ENCODE data around the gene PDE4D.

- no peak for TF ChIP-seq EED (IDR thresholded peaks at IDR 0.05; ENCODE audit: low read depth)
- no peak for TF ChIP-seq REST (IDR thresholded peaks at IDR 0.05; ENCODE audit: low read depth, low read length)
- no peak for TF ChIP-seq RELA (IDR thresholded peaks at IDR 0.05; ENCODE audit: borderline replicate concordance, partially characterized antibody)
- no peak for TF ChIP-seq EGR1 (IDR thresholded peaks at IDR 0.05; ENCODE audit: borderline replicate concordance in 1 of 2, low read depth in 2 of 2, low read length in 2 of 2)
- TF ChIP-seq CTCF (IDR thresholded peaks at IDR 0.05 in 2 of 3, conservative IDR thresholded peaks at IDR 0.05 in 1 of 3; ENCODE audit: control insufficient read depth in 2 of 3, extremely low read depth in 1 of 3, insufficient read depth in 1 of 3, low read depth in 3 of 3, low read length in 3 of 3) = no peak
Observed at GRCh38 chr5:59863777-59864176, 29.7 kb downstream of the PDE4D start.

Measured in GM12878 (cell line).